Measurements from ENCODE around the gene UBE2B. TPM values are rescaled to one million over a fixed set of nuclear protein-coding genes. Genes with fewer than 3 reads are reported as not detected.
A peak's percentile ranks its signal among the peaks of the same experiment; 100 is the strongest.

UBE2B gene
- total and polyA plus RNA-seq, 4 donors, result 20.1 to 91.6 (median 31.0) TPM

GRCh38 chr5:134397196-134397595 lies 25.8 kb downstream of the UBE2B start (continued):
- no peak for TF ChIP-seq GABPA (IDR thresholded peaks at IDR 0.05 in 1 of 2, conservative IDR thresholded peaks at IDR 0.05 in 1 of 2)

GRCh38 chr5:134398609-134399155 lies 27.3 kb downstream of the UBE2B start:
- no peak overlapping the region for H3K4me3 ChIP-seq (ENCODE audit: low read depth in 1 of 3, low read length in 3 of 3)
- DNase-seq (ENCODE audit: low spot score), result no peak
- H3K27me3 ChIP-seq (ENCODE audit: control insufficient read depth in 4 of 4, insufficient read depth in 4 of 4, low read length in 3 of 4), result no peaks in the 10 kb centered on the region
- peak; percentile 26 for TF ChIP-seq NR2F2 (IDR thresholded peaks at IDR 0.05)
- no peak for TF ChIP-seq ATF3 (IDR thresholded peaks at IDR 0.05)
- TF ChIP-seq RXRA (IDR thresholded peaks at IDR 0.05), result peak; percentile 5 to 28
- TF ChIP-seq, protein P1, sequence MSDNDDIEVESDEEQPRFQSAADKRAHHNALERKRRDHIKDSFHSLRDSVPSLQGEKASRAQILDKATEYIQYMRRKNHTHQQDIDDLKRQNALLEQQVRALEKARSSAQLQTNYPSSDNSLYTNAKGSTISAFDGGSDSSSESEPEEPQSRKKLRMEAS (IDR thresholded peaks at IDR 0.05), result no peak
- TF ChIP-seq TAF1 (conservative IDR thresholded peaks at IDR 0.05), result no peak
- no peak for TF ChIP-seq FOXA1 (IDR thresholded peaks at IDR 0.05)
- TF ChIP-seq JUND (IDR thresholded peaks at IDR 0.05), result no peak
- TF ChIP-seq ZBTB33 (IDR thresholded peaks at IDR 0.05), result no peak
- peak in 1 of 2 donors; percentile 25 for TF ChIP-seq RAD21 (IDR thresholded peaks at IDR 0.05)
- TF ChIP-seq HNF4A (conservative IDR thresholded peaks at IDR 0.05), result peak; percentile 51 to 61
- no peak overlapping the region for H3K27ac ChIP-seq (ENCODE audit: low read depth in 1 of 2, low read length in 2 of 2)
- H3K9ac ChIP-seq (ENCODE audit: low read depth in 1 of 2, low read length in 2 of 2), result no peak overlapping the region
- peaks cover 7 to 28% (median 19%) of the 10 kb centered on the region in 4 donors for H3K36me3 ChIP-seq (ENCODE audit: control insufficient read depth in 4 of 4, insufficient read depth in 3 of 4, low read depth in 1 of 4, low read length in 3 of 4)
- peaks cover 0 to 14% (median 7%) of the 10 kb centered on the region in 4 donors for H3K4me1 ChIP-seq (ENCODE audit: control insufficient read depth in 4 of 4, insufficient read depth in 4 of 4, low read length in 3 of 4)
- H3K9me3 ChIP-seq (ENCODE audit: control insufficient read depth in 4 of 4, low read length in 3 of 4), result no peaks in the 10 kb centered on the region
- 38% methylated on average over 2 of the region's 2 CpGs for WGBS

- DNase-seq (ENCODE audit: low spot score), result no peak
- H3K4me3 ChIP-seq (ENCODE audit: low read depth in 1 of 3, low read length in 3 of 3), result no peak overlapping the region
- WGBS, result 97% methylated on average over 5 of the region's 5 CpGs
- peaks cover 0 to 12% (median under 1%) of the 10 kb centered on the region in 4 donors for H3K36me3 ChIP-seq (ENCODE audit: control insufficient read depth in 4 of 4, insufficient read depth in 3 of 4, low read depth in 1 of 4, low read length in 3 of 4)
- TF ChIP-seq ATF3 (IDR thresholded peaks at IDR 0.05), result no peak
- no peak for TF ChIP-seq TAF1 (conservative IDR thresholded peaks at IDR 0.05)
- TF ChIP-seq EGR1 (IDR thresholded peaks at IDR 0.05; ENCODE audit: low read depth in 2 of 2), result no peak
- no peak for TF ChIP-seq NR2F2 (IDR thresholded peaks at IDR 0.05)
- no peak for TF ChIP-seq GABPA (IDR thresholded peaks at IDR 0.05 in 1 of 2, conservative IDR thresholded peaks at IDR 0.05 in 1 of 2)
- H3K9me3 ChIP-seq (ENCODE audit: control insufficient read depth in 4 of 4, low read length in 3 of 4), result no peaks in the 10 kb centered on the region
- H3K27me3 ChIP-seq (ENCODE audit: control insufficient read depth in 4 of 4, insufficient read depth in 4 of 4, low read length in 3 of 4), result no peaks in the 10 kb centered on the region
- H3K9ac ChIP-seq (ENCODE audit: low read depth in 1 of 2, low read length in 2 of 2), result no peak overlapping the region
- H3K4me1 ChIP-seq (ENCODE audit: control insufficient read depth in 4 of 4, insufficient read depth in 4 of 4, low read length in 3 of 4), result peaks cover 0 to 5% (median 3%) of the 10 kb centered on the region in 4 donors
- no peak overlapping the region for H3K27ac ChIP-seq (ENCODE audit: low read depth in 1 of 2, low read length in 2 of 2)
Measured at GRCh38 chr5:134403951-134404350, 32.6 kb downstream of the UBE2B start.

GRCh38 chr5:134406390-134406789 lies 35.0 kb downstream of the UBE2B start:
- 87% methylated on average over 1 of the region's 1 CpG for WGBS
- no peak for DNase-seq (ENCODE audit: low spot score)
- Histone ChIP-seq H3K4me1 (ENCODE audit: control insufficient read depth in 4 of 4, insufficient read depth in 4 of 4, low read length in 3 of 4) (peaks cover 2 to 17% (median 13%) of the 10 kb centered on the region in 4 donors), H3K4me3 (ENCODE audit: low read depth in 1 of 3, low read length in 3 of 3) (no peak overlapping the region), H3K27ac (ENCODE audit: low read depth in 1 of 2, low read length in 2 of 2) (no peak overlapping the region), H3K9ac (ENCODE audit: low read depth in 1 of 2, low read length in 2 of 2) (no peak overlapping the region), H3K36me3 (ENCODE audit: control insufficient read depth in 4 of 4, insufficient read depth in 3 of 4, low read depth in 1 of 4, low read length in 3 of 4) (peaks cover 0 to 12% (median under 1%) of the 10 kb centered on the region in 4 donors), H3K27me3 (ENCODE audit: control insufficient read depth in 4 of 4, insufficient read depth in 4 of 4, low read length in 3 of 4) (no peaks in the 10 kb centered on the region), H3K9me3 (ENCODE audit: control insufficient read depth in 4 of 4, low read length in 3 of 4) (no peaks in the 10 kb centered on the region)
- TF ChIP-seq RXRA (IDR thresholded peaks at IDR 0.05) (no peak), FOXA2 (IDR thresholded peaks at IDR 0.05) (no peak), RAD21 (IDR thresholded peaks at IDR 0.05) (no peak), HNF4A (conservative IDR thresholded peaks at IDR 0.05) (no peak), SP1 (IDR thresholded peaks at IDR 0.05) (no peak), CTCF (IDR thresholded peaks at IDR 0.05; ENCODE audit: low read depth, low read length, missing input control) (no peak), YY1 (IDR thresholded peaks at IDR 0.05) (no peak), ZBTB33 (IDR thresholded peaks at IDR 0.05) (no peak), HNF4G (IDR thresholded peaks at IDR 0.05) (no peak)
